ENCODE data around the gene SELENOM.
"Not testable (repeated sequence)": the region's sequence is repeated elsewhere in the genome, so short reads cannot be mapped to it uniquely, and the experiment has no call there.

Gene SELENOM

GRCh38 chr22:31079095-31079642 is 28.2 kb downstream of the SELENOM start:
- no peak for DNase-seq (ENCODE audit: low read depth in 1 of 2, low spot score in 1 of 2)

GRCh38 chr22:31078389-31078788 is 29.0 kb downstream of the SELENOM start:
- not testable (repeated sequence) for DNase-seq (ENCODE audit: low read depth in 1 of 2, low spot score in 1 of 2)

GRCh38 chr22:31077681-31078080 is 29.7 kb downstream of the SELENOM start:
- DNase-seq (ENCODE audit: low read depth in 1 of 2, low spot score in 1 of 2), result no peak

GRCh38 chr22:31075961-31076360 is 31.4 kb downstream of the SELENOM start:
- no peak for DNase-seq (ENCODE audit: low read depth in 1 of 2, low spot score in 1 of 2)

GRCh38 chr22:31073545-31074145 is 33.7 kb downstream of the SELENOM start:
- not testable (repeated sequence) for DNase-seq (ENCODE audit: low read depth in 1 of 2, low spot score in 1 of 2)

- not testable (repeated sequence) for DNase-seq (ENCODE audit: low read depth in 1 of 2, low spot score in 1 of 2)
Observed at GRCh38 chr22:31073125-31073524, 34.2 kb downstream of the SELENOM start.

- not testable (repeated sequence) for DNase-seq (ENCODE audit: low read depth in 1 of 2, low spot score in 1 of 2)
Observed at GRCh38 chr22:31069691-31070314, 37.6 kb downstream of the SELENOM start.

GRCh38 chr22:31068970-31069369 is 38.4 kb downstream of the SELENOM start:
- DNase-seq (ENCODE audit: low read depth in 1 of 2, low spot score in 1 of 2), result no peak

- DNase-seq (ENCODE audit: low read depth in 1 of 2, low spot score in 1 of 2), result no peak
Observed at GRCh38 chr22:31064369-31064768, 43.0 kb downstream of the SELENOM start.

- no peak for DNase-seq (ENCODE audit: low read depth in 1 of 2, low spot score in 1 of 2)
Observed at GRCh38 chr22:31062566-31063230, 44.7 kb downstream of the SELENOM start.

GRCh38 chr22:31059663-31060062 is 47.7 kb downstream of the SELENOM start:
- not testable (repeated sequence) for DNase-seq (ENCODE audit: low read depth in 1 of 2, low spot score in 1 of 2)

GRCh38 chr22:31056986-31057599 is 50.3 kb downstream of the SELENOM start:
- no peak for DNase-seq (ENCODE audit: low read depth in 1 of 2, low spot score in 1 of 2)

GRCh38 chr22:31055635-31056159 is 51.7 kb downstream of the SELENOM start:
- DNase-seq (ENCODE audit: low read depth in 1 of 2, low spot score in 1 of 2), result no peak

- no peak for DNase-seq (ENCODE audit: low read depth in 1 of 2, low spot score in 1 of 2)
Observed at GRCh38 chr22:31055117-31055634, 52.2 kb downstream of the SELENOM start.
